RWPE2 (cell line): ENCODE data around the gene ENDOV.
A peak's percentile ranks its signal among the peaks of the same experiment; 100 is the strongest.

ENCODE experiments used
- ATAC-seq: fragments of 200-7000 bp; cut with Tn5 transposase; 3 replicates; pipeline ENCODE4 v1.9.1; 2021; ENCODE audit warnings: low read depth
- DNase-seq: peaks from one replicate; pipeline ENCODE4 v3.0.0-alpha.2; 2020; ENCODE audit warnings: low spot score
- H3K27ac ChIP-seq: fragments of 450-650 bp; 2 replicates; pipeline ENCODE4 v1.5.1; 2017; ENCODE audit warnings: mild to moderate bottlenecking; ENCODE audit not compliant: poor library complexity, severe bottlenecking
- H3K27me3 ChIP-seq: fragments of 250-450 bp; sonication (Bioruptor Pico); 2 replicates; pipeline ENCODE4 v1.5.1; 2021; ENCODE audit warnings: mild to moderate bottlenecking, moderate library complexity; ENCODE audit not compliant: insufficient read depth, poor library complexity, severe bottlenecking
- H3K36me3 ChIP-seq: fragments of 250-450 bp; sonication (Bioruptor Pico); 2 replicates; pipeline ENCODE4 v1.5.1; 2020; ENCODE audit warnings: low read depth, mild to moderate bottlenecking, moderate library complexity
- H3K4me1 ChIP-seq: fragments of 250-450 bp; sonication (Bioruptor Pico); 2 replicates; pipeline ENCODE4 v1.5.1; 2021; ENCODE audit warnings: mild to moderate bottlenecking, moderate library complexity; ENCODE audit not compliant: insufficient read depth, poor library complexity, severe bottlenecking
- H3K4me3 ChIP-seq: fragments of 250-450 bp; sonication (Bioruptor Pico); 2 replicates; pipeline ENCODE4 v1.5.1; 2021; ENCODE audit warnings: mild to moderate bottlenecking, moderate library complexity; ENCODE audit not compliant: severe bottlenecking
- H3K9me3 ChIP-seq: fragments of 250-450 bp; sonication (Bioruptor Pico); 2 replicates; pipeline ENCODE4 v1.5.1; 2021; ENCODE audit warnings: mild to moderate bottlenecking, moderate library complexity; ENCODE audit not compliant: severe bottlenecking
- CTCF ChIP-seq: fragments of 450-650 bp; IDR thresholded peaks from one replicate; pipeline ENCODE4 v1.5.1; 2017; ENCODE audit warnings: mild to moderate bottlenecking, moderate library complexity; ENCODE audit not compliant: poor library complexity, severe bottlenecking

Gene ENDOV

GRCh38 chr17:80473701-80474100 lies 58.7 kb downstream of the ENDOV start:
- ATAC-seq, result no peak
- no peak overlapping the region for H3K27ac ChIP-seq
- no peaks in the 10 kb centered on the region for H3K36me3 ChIP-seq
- H3K27me3 ChIP-seq, result peaks cover 76% of the 10 kb centered on the region
- no peak for DNase-seq
- H3K4me1 ChIP-seq, result peaks cover 4% of the 10 kb centered on the region
- no peak overlapping the region for H3K4me3 ChIP-seq
- TF ChIP-seq CTCF, result no peak
- H3K9me3 ChIP-seq, result no peaks in the 10 kb centered on the region

- no peak for DNase-seq
- ATAC-seq, result peak; percentile 8; the same call in 1 of the 3 replicates
- peak; percentile 40 for TF ChIP-seq CTCF
- no peaks in the 10 kb centered on the region for H3K9me3 ChIP-seq
- peaks cover 75% of the 10 kb centered on the region for H3K27me3 ChIP-seq
- H3K4me3 ChIP-seq, result no peak overlapping the region
- no peaks in the 10 kb centered on the region for H3K36me3 ChIP-seq
- no peak overlapping the region for H3K27ac ChIP-seq
- peaks cover 4% of the 10 kb centered on the region for H3K4me1 ChIP-seq
Observed at GRCh38 chr17:80474231-80474960, 59.4 kb downstream of the ENDOV start.

GRCh38 chr17:80474961-80475909 lies 60.3 kb downstream of the ENDOV start:
- Histone ChIP-seq H3K4me1 (peaks cover 4% of the 10 kb centered on the region), H3K36me3 (no peaks in the 10 kb centered on the region), H3K4me3 (no peak overlapping the region), H3K27ac (no peak overlapping the region), H3K9me3 (no peaks in the 10 kb centered on the region), H3K27me3 (peaks cover 75% of the 10 kb centered on the region)
- no peak for TF ChIP-seq CTCF
- ATAC-seq, result no peak
- no peak for DNase-seq

- peak within 1 kb of the TSS; percentile 13 for H3K4me3 ChIP-seq
- no peak within 1 kb of the TSS for H3K27ac ChIP-seq
Observed at GRCh38 chr17:80475910-80476876, 61.2 kb downstream of the ENDOV start, which contains the start of gene NPTX1. NPTX1 (minus strand) TSS chr17:80476607; CDS start chr17:80476446, 161 bp downstream.

More at GRCh38 chr17:80475910-80476876, 61.2 kb downstream of the ENDOV start, which contains the start of gene NPTX1:
- no peak for DNase-seq
- ATAC-seq, result peak; percentile 50
- Histone ChIP-seq H3K9me3 (no peaks in the 10 kb centered on the region), H3K4me1 (peaks cover 4% of the 10 kb centered on the region), H3K36me3 (no peaks in the 10 kb centered on the region), H3K27me3 (peaks cover 73% of the 10 kb centered on the region)
- TF ChIP-seq CTCF, result no peak
